Stimulated activated naive B cell treated with anti-CD40 and anti-IgM and Interleukin-4, amounts not matched to agents 10 μg/mL and 1 μg/mL and 100 μg/mL, for 72 hours (primary cell): ENCODE data around the gene CPSF4L.

Experiments used
- ATAC-seq, 2 donors: fragments of 150-1000 bp; cut with Tn5 transposase; replicated peaks; 2 replicates each; pipeline ENCODE4 v1.10.0; 2021; ENCODE audit warnings: moderate library complexity in 1 of 2
- DNase-seq: peaks from one replicate; pipeline ENCODE4 v3.0.0; 2021
- H3K27ac Mint-ChIP-seq: one replicate; pipeline ENCODE4 v1.8.0; 2022; ENCODE audit warnings: mild to moderate bottlenecking, mixed read lengths
- H3K27me3 Mint-ChIP-seq, 2 donors: one replicate each; pipeline ENCODE4 v1.8.0; 2022; ENCODE audit warnings: mixed read lengths in 2 of 2
- H3K36me3 Mint-ChIP-seq, 2 donors: one replicate each; pipeline ENCODE4 v1.8.0; 2022; ENCODE audit warnings: mixed read lengths in 2 of 2, mild to moderate bottlenecking in 1 of 2
- H3K4me1 Mint-ChIP-seq, 2 donors: one replicate each; pipeline ENCODE4 v1.8.0; 2022; ENCODE audit warnings: mixed read lengths in 2 of 2, mild to moderate bottlenecking in 1 of 2
- H3K4me3 Mint-ChIP-seq, 2 donors: one replicate each; pipeline ENCODE4 v1.8.0; 2022; ENCODE audit warnings: mild to moderate bottlenecking in 2 of 2, mixed read lengths in 2 of 2, moderate library complexity in 1 of 2
- H3K9me3 Mint-ChIP-seq, 2 donors: one replicate each; pipeline ENCODE4 v1.8.0; 2022; ENCODE audit warnings: mixed read lengths in 2 of 2, mild to moderate bottlenecking in 1 of 2

The CPSF4L gene

DNA sequence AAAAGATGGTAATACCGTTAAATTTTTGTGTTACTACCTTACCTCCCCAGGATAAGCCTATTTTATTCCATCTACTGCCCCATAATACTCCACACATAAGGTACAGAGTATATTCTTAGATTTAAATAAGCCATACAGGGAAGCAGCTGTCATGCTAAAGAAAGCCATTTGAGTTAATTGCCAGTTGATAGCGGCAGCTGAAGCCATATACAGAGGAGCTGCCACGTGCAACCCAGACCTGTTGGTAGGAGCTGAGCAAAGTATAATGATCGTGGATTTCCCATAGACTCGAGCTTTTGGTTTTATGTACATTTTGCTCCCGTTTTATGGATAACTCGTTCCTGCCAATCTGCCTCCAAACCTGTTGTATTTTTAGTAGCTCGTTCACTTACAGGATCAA lies 12.0 kb downstream of the CPSF4L start:
- ATAC-seq (no peak), DNase-seq (no peak)
- Mint-ChIP-seq H3K27ac (no peak overlapping the region), H3K4me1 (no peaks in the 10 kb centered on the region), H3K27me3 (no peaks in the 10 kb centered on the region), H3K9me3 (no peaks in the 10 kb centered on the region), H3K36me3 (peaks cover 5 to 24% of the 10 kb centered on the region in 2 donors), H3K4me3 (no peak overlapping the region)

GRCh38 chr17:73248532-73248931 lies 13.1 kb downstream of the CPSF4L start:
- no peaks in the 10 kb centered on the region for H3K4me1 Mint-ChIP-seq
- no peaks in the 10 kb centered on the region for H3K27me3 Mint-ChIP-seq
- no peak overlapping the region for H3K4me3 Mint-ChIP-seq
- DNase-seq (no peak), ATAC-seq (no peak)
- H3K9me3 Mint-ChIP-seq = no peaks in the 10 kb centered on the region
- peaks cover 5 to 26% of the 10 kb centered on the region in 2 donors for H3K36me3 Mint-ChIP-seq
- no peak overlapping the region for H3K27ac Mint-ChIP-seq

DNA sequence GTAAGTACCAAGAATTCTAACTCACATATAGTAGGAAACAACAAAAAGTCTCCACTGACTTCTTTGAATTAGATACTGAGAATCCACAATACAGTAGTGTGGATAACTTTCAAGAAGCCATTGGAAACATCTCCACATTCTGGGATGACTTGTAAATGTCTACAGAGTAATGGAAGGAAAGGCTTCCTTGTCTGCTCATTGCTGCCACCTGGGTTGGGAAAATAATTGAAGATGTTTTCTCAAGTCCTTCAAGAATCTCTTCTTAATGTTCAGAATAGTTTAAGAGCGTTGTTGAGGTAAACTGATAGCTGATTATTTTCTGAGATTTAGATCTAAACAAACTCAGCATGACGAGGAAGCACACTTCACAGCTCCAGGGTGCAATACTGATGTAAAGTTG lies 14.0 kb downstream of the CPSF4L start:
- no peak overlapping the region for H3K27ac Mint-ChIP-seq
- ATAC-seq (no peak), DNase-seq (no peak)
- no peak overlapping the region for H3K4me3 Mint-ChIP-seq
- no peaks in the 10 kb centered on the region for H3K9me3 Mint-ChIP-seq
- peaks cover 7 to 28% of the 10 kb centered on the region in 2 donors for H3K36me3 Mint-ChIP-seq
- H3K27me3 Mint-ChIP-seq = no peaks in the 10 kb centered on the region
- H3K4me1 Mint-ChIP-seq = no peaks in the 10 kb centered on the region

GRCh38 chr17:73240561-73240960 lies 21.1 kb downstream of the CPSF4L start:
- H3K27me3 Mint-ChIP-seq = no peaks in the 10 kb centered on the region
- H3K4me3 Mint-ChIP-seq = no peak overlapping the region
- no peaks in the 10 kb centered on the region for H3K9me3 Mint-ChIP-seq
- ATAC-seq (no peak), DNase-seq (no peak)
- peaks cover 21 to 36% of the 10 kb centered on the region in 2 donors for H3K36me3 Mint-ChIP-seq
- H3K27ac Mint-ChIP-seq = no peak overlapping the region
- H3K4me1 Mint-ChIP-seq = peaks cover 13 to 25% of the 10 kb centered on the region in 2 donors

DNA sequence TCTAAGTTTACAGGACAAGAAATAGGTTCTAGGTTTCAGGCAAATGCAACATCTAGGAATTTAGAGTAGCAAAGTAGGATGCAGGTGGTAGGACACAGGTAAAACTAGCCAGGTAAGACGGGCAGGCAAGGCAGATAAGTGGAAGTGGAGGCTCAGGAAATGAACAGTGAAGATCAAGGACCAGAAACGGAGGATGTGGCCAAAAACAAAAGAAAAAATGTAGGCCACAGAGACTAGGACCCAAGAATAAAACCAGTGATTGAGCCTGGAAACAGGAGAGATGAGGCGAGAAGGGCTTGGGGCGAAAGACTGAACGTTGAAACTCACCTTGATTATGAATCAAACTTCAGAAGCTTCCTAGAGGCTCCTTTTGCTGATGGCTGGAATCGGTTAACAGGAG lies 24.0 kb downstream of the CPSF4L start:
- no peak overlapping the region for H3K4me3 Mint-ChIP-seq
- no peak for ATAC-seq
- peaks cover 24 to 36% of the 10 kb centered on the region in 2 donors for H3K4me1 Mint-ChIP-seq
- H3K36me3 Mint-ChIP-seq = peaks cover 23 to 30% of the 10 kb centered on the region in 2 donors
- H3K27ac Mint-ChIP-seq = no peak overlapping the region
- DNase-seq = no peak
- H3K9me3 Mint-ChIP-seq = no peaks in the 10 kb centered on the region
- no peaks in the 10 kb centered on the region for H3K27me3 Mint-ChIP-seq

GRCh38 chr17:73234736-73235135 lies 26.9 kb downstream of the CPSF4L start:
- H3K4me3 Mint-ChIP-seq = no peak overlapping the region

GRCh38 chr17:73232587-73233373 lies 28.9 kb downstream of the CPSF4L start:
- Mint-ChIP-seq H3K4me1 (peaks cover 39 to 60% of the 10 kb centered on the region in 2 donors), H3K9me3 (no peaks in the 10 kb centered on the region), H3K27ac (peak overlapping the region; percentile 97), H3K4me3 (peak overlapping the region; percentile 89 to 97), H3K36me3 (peaks cover 18 to 20% of the 10 kb centered on the region in 2 donors), H3K27me3 (no peaks in the 10 kb centered on the region)
- DNase-seq = peak; percentile 9
- peak; percentile 47 to 61 for ATAC-seq

More at GRCh38 chr17:73234736-73235135, 26.9 kb downstream of the CPSF4L start:
- peaks cover 16 to 20% of the 10 kb centered on the region in 2 donors for H3K36me3 Mint-ChIP-seq
- H3K27me3 Mint-ChIP-seq = no peaks in the 10 kb centered on the region
- no peaks in the 10 kb centered on the region for H3K9me3 Mint-ChIP-seq
- ATAC-seq = no peak
- H3K27ac Mint-ChIP-seq = no peak overlapping the region
- H3K4me1 Mint-ChIP-seq = peaks cover 28 to 52% of the 10 kb centered on the region in 2 donors
- no peak for DNase-seq

- Mint-ChIP-seq H3K9me3 (no peaks in the 10 kb centered on the region), H3K27ac (peak overlapping the region; percentile 97), H3K4me3 (peak overlapping the region; percentile 89 to 97), H3K27me3 (no peaks in the 10 kb centered on the region), H3K4me1 (peaks cover 40 to 63% of the 10 kb centered on the region in 2 donors), H3K36me3 (peaks cover 14 to 19% of the 10 kb centered on the region in 2 donors)
- ATAC-seq = peak; percentile 90 to 95
- DNase-seq = peak; percentile 95
Observed at GRCh38 chr17:73231841-73232586, 29.7 kb downstream of the CPSF4L start.

DNA sequence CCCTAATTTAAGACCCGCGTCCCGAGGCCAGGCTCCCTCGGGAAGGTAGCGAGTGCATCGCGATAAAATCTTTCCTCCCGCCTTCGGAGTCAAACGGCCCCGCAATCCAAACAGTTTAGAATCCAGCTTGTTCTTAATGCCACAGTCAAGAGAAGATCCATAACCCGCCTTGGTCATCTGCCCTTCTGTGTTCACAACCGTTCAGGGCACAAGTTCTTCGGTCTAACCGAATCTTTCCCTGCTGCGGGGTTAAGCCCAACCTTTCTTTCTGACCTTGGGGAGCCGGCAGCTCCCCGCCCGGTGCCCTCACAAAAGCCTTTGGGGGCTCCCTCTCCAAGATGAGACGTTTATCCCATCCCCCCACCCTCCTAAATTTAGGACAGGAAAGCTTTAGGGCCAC lies 30.3 kb downstream of the CPSF4L start:
- Mint-ChIP-seq H3K4me1 (peaks cover 42 to 68% of the 10 kb centered on the region in 2 donors), H3K27me3 (no peaks in the 10 kb centered on the region), H3K9me3 (no peaks in the 10 kb centered on the region), H3K4me3 (peak overlapping the region; percentile 89 to 97), H3K27ac (peak overlapping the region; percentile 97), H3K36me3 (peaks cover 15 to 17% of the 10 kb centered on the region in 2 donors)
- ATAC-seq (no peak), DNase-seq (no peak)

DNA sequence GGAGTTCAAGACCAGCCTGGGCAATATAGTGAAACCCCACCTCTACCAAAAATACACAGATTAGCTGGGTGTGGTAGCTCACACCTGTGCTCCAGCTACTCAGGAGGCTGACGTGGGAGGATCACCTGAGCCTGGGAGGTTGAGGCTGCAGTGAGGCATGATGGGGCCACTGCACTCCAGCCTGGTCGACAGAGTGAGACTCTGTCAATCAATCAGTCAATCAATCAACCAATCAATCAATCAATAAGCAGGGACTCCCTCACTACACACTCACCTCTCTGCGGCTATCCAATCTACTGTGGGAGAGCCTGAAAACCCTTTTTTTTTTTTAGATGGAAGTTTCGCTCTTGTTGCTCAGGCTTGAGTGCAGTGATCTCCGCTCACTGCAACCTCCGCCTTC lies 31.6 kb downstream of the CPSF4L start:
- no peaks in the 10 kb centered on the region for H3K27me3 Mint-ChIP-seq
- ATAC-seq = no peak
- H3K4me1 Mint-ChIP-seq = peaks cover 36 to 63% of the 10 kb centered on the region in 2 donors
- H3K9me3 Mint-ChIP-seq = no peaks in the 10 kb centered on the region
- no peak overlapping the region for H3K4me3 Mint-ChIP-seq
- no peak overlapping the region for H3K27ac Mint-ChIP-seq
- H3K36me3 Mint-ChIP-seq = peaks cover 5 to 8% of the 10 kb centered on the region in 2 donors
- DNase-seq = no peak

- Mint-ChIP-seq H3K9me3 (no peaks in the 10 kb centered on the region), H3K27me3 (no peaks in the 10 kb centered on the region), H3K4me1 (peaks cover 39 to 69% of the 10 kb centered on the region in 2 donors), H3K27ac (no peak overlapping the region), H3K36me3 (peaks cover 5 to 8% of the 10 kb centered on the region in 2 donors), H3K4me3 (no peak overlapping the region)
- no peak for DNase-seq
- no peak for ATAC-seq
Observed at GRCh38 chr17:73228748-73229236, 32.9 kb downstream of the CPSF4L start.

GRCh38 chr17:73227944-73228343 lies 33.7 kb downstream of the CPSF4L start:
- no peak overlapping the region for H3K4me3 Mint-ChIP-seq
- ATAC-seq (no peak), DNase-seq (no peak)
- peaks cover 33 to 63% of the 10 kb centered on the region in 2 donors for H3K4me1 Mint-ChIP-seq
- H3K36me3 Mint-ChIP-seq = peaks cover 6 to 9% of the 10 kb centered on the region in 2 donors
- no peaks in the 10 kb centered on the region for H3K9me3 Mint-ChIP-seq
- H3K27ac Mint-ChIP-seq = no peak overlapping the region
- no peaks in the 10 kb centered on the region for H3K27me3 Mint-ChIP-seq

- Mint-ChIP-seq H3K36me3 (peaks cover 2 to 12% of the 10 kb centered on the region in 2 donors), H3K4me1 (peaks cover 33 to 61% of the 10 kb centered on the region in 2 donors), H3K9me3 (no peaks in the 10 kb centered on the region), H3K27me3 (no peaks in the 10 kb centered on the region), H3K27ac (no peak overlapping the region), H3K4me3 (no peak overlapping the region)
- ATAC-seq (no peak), DNase-seq (no peak)
Observed at GRCh38 chr17:73227379-73227778, 34.3 kb downstream of the CPSF4L start.

DNA sequence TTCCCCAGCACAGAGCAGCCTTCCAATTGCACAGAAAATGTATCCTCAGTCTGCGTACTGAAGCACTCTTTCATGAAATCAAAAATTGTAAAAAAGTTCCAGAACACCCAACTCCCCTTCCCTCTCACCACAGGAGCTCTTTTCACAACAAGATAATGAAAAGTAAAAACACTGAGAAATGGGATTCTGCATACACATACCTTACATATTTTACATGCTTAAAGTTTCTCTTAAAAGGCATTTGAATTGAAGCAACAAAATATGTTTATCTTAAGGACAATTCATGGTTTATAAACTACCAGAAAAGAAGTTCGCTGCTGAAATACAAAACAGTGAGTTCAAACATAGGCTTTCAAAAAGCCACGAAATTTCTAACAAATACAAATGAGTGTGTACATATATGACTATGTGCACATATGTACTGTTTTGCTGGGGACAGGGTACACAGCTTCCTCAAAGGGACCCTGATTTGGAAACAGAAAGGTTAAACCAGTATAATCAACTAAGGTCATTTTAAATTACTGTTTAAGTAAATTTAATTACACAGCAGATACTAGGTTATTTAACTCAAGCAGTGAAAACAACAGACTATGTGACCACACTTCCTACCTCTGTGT lies 35.0 kb downstream of the CPSF4L start:
- Mint-ChIP-seq H3K9me3 (no peaks in the 10 kb centered on the region), H3K27ac (no peak overlapping the region), H3K4me1 (peaks cover 33 to 61% of the 10 kb centered on the region in 2 donors), H3K4me3 (no peak overlapping the region), H3K36me3 (peaks cover 2 to 12% of the 10 kb centered on the region in 2 donors), H3K27me3 (no peaks in the 10 kb centered on the region)
- DNase-seq (no peak), ATAC-seq (peak in 1 of 2 donors; percentile 59)
